ENCODE data around the gene PHF21A. TPM values are rescaled to one million over a fixed set of nuclear protein-coding genes. Genes with fewer than 3 reads are reported as not detected.

PHF21A gene
- polyA plus RNA-seq, 3 donors: 6.2 to 95.2 (median 14.0) TPM

DNA sequence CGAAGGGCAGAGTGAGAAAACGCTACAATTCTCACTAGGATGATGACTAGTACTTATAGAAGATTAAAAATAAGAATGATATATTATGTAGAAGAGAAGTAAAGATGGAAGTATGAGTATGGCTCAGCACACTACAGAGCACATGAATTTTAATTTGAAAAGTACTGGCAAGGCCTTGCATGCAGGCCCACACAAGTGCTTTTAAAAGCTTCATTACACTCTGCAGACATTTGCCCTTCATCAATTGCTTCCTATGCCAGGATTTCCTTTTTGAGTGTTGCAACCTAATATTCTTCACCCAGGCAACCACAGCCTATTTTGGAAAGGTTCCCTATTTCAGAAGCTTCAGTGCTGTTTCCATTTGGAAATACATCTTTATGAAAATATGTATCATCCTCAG is 117.7 kb downstream of the PHF21A start:
- no peak overlapping the region for H3K27ac ChIP-seq (ENCODE audit: low read depth in 1 of 2, low read length in 2 of 2)
- peaks cover 5 to 7% of the 10 kb centered on the region in 2 donors for H3K4me1 ChIP-seq (ENCODE audit: control insufficient read depth in 1 of 2, insufficient read depth in 2 of 2, low read length in 2 of 2)
- H3K9ac ChIP-seq (ENCODE audit: insufficient read depth, low read length, poor library complexity, severe bottlenecking): no peak overlapping the region
- intact Hi-C loops (cut with micrococcal nuclease): no loop called here
- TF ChIP-seq, protein P1, sequence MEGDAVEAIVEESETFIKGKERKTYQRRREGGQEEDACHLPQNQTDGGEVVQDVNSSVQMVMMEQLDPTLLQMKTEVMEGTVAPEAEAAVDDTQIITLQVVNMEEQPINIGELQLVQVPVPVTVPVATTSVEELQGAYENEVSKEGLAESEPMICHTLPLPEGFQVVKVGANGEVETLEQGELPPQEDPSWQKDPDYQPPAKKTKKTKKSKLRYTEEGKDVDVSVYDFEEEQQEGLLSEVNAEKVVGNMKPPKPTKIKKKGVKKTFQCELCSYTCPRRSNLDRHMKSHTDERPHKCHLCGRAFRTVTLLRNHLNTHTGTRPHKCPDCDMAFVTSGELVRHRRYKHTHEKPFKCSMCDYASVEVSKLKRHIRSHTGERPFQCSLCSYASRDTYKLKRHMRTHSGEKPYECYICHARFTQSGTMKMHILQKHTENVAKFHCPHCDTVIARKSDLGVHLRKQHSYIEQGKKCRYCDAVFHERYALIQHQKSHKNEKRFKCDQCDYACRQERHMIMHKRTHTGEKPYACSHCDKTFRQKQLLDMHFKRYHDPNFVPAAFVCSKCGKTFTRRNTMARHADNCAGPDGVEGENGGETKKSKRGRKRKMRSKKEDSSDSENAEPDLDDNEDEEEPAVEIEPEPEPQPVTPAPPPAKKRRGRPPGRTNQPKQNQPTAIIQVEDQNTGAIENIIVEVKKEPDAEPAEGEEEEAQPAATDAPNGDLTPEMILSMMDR (IDR thresholded peaks at IDR 0.05): no peak
- no peak overlapping the region for H2AFZ ChIP-seq (ENCODE audit: insufficient read depth, low read depth, low read length, poor library complexity, severe bottlenecking)
- H3K27me3 ChIP-seq (ENCODE audit: control insufficient read depth in 2 of 2, insufficient read depth in 2 of 2, low read length in 2 of 2): no peaks in the 10 kb centered on the region
- H3K4me3 ChIP-seq (replicated peaks in 1 of 3; ENCODE audit: low read depth in 2 of 3, low read length in 3 of 3): no peak overlapping the region
- H3K4me3 Mint-ChIP-seq: no peak overlapping the region
- H3K79me2 ChIP-seq (ENCODE audit: insufficient read depth, low read length): peaks cover 30% of the 10 kb centered on the region
- peaks cover 100% of the 10 kb centered on the region for H4K20me1 ChIP-seq (ENCODE audit: insufficient read depth, low read length)
- peaks cover 14% of the 10 kb centered on the region for H3K4me1 Mint-ChIP-seq
- no peak overlapping the region for H3K27ac Mint-ChIP-seq
- peaks cover 0 to 2% (median 0%) of the 10 kb centered on the region in 3 donors for H3K27me3 Mint-ChIP-seq (ENCODE audit: low read depth in 3 of 3)
- peak; percentile 1 to 7 (median 6) for DNase-seq
- WGBS (ENCODE audit: insufficient coverage): no CpG with 5 or more reads among the region's 2 CpGs
- peaks cover 0 to 1% (median 0%) of the 10 kb centered on the region in 7 donors for H3K9me3 Mint-ChIP-seq
- H3K9me3 ChIP-seq (replicated peaks in 1 of 2; ENCODE audit: control insufficient read depth in 1 of 2, insufficient read depth in 1 of 2, low read length in 2 of 2): no peaks in the 10 kb centered on the region
- peak overlapping the region; percentile 12 for H3K4me2 ChIP-seq (replicated peaks; ENCODE audit: extremely low read depth, low read length, poor library complexity, severe bottlenecking)
- peaks cover 15 to 18% of the 10 kb centered on the region in 2 donors for H3K36me3 Mint-ChIP-seq
- peaks cover 2 to 20% of the 10 kb centered on the region in 2 donors for H3K36me3 ChIP-seq (replicated peaks in 1 of 2; ENCODE audit: control insufficient read depth in 1 of 2, insufficient read depth in 2 of 2, low read length in 2 of 2)

DNA sequence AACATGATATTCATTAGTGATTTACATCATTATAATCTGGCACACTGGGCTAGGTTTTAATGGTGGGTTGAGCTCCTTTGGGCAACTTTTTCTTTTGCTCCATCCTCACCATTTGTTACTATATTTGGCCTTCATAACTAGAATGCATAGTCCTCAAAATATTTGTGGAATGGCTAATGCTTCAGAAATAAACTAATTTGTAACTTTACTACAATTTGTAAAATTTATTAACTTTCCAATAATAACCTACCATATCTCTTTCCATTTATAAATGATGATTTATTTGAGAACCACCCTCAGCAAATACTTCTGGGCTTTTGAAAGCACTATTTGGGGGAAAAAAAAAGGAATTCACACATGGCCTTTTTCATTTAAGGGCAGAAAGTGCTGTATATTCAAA is 119.1 kb downstream of the PHF21A start:
- Histone ChIP-seq H4K20me1 (ENCODE audit: insufficient read depth, low read length) (peaks cover 100% of the 10 kb centered on the region), H3K79me2 (ENCODE audit: insufficient read depth, low read length) (peaks cover 35% of the 10 kb centered on the region)
- TF ChIP-seq, protein P1 (IDR thresholded peaks at IDR 0.05): no peak

More for the DNA sequence above, 119.1 kb downstream of the PHF21A start:
- intact Hi-C loops (cut with micrococcal nuclease): no loop called here
- Mint-ChIP-seq H3K36me3 (peaks cover 12 to 15% of the 10 kb centered on the region in 2 donors), H3K4me3 (no peak overlapping the region), H3K9me3 (peaks cover 0 to under 1% (median 0%) of the 10 kb centered on the region in 7 donors), H3K4me1 (peaks cover 14% of the 10 kb centered on the region), H3K27me3 (ENCODE audit: low read depth in 3 of 3) (peaks cover 0 to 2% (median 0%) of the 10 kb centered on the region in 3 donors), H3K27ac (no peak overlapping the region)
- peaks cover 5 to 7% of the 10 kb centered on the region in 2 donors for H3K4me1 ChIP-seq (ENCODE audit: control insufficient read depth in 1 of 2, insufficient read depth in 2 of 2, low read length in 2 of 2)
- H3K36me3 ChIP-seq (replicated peaks in 1 of 2; ENCODE audit: control insufficient read depth in 1 of 2, insufficient read depth in 2 of 2, low read length in 2 of 2): peaks cover 5 to 22% of the 10 kb centered on the region in 2 donors
- H3K27ac ChIP-seq (ENCODE audit: low read depth in 1 of 2, low read length in 2 of 2): no peak overlapping the region
- H3K4me3 ChIP-seq (replicated peaks in 1 of 3; ENCODE audit: low read depth in 2 of 3, low read length in 3 of 3): no peak overlapping the region
- no peaks in the 10 kb centered on the region for H3K27me3 ChIP-seq (ENCODE audit: control insufficient read depth in 2 of 2, insufficient read depth in 2 of 2, low read length in 2 of 2)
- H2AFZ ChIP-seq (ENCODE audit: insufficient read depth, low read depth, low read length, poor library complexity, severe bottlenecking): no peak overlapping the region
- H3K4me2 ChIP-seq (replicated peaks; ENCODE audit: extremely low read depth, low read length, poor library complexity, severe bottlenecking): no peak overlapping the region
- H3K9me3 ChIP-seq (replicated peaks in 1 of 2; ENCODE audit: control insufficient read depth in 1 of 2, insufficient read depth in 1 of 2, low read length in 2 of 2): no peaks in the 10 kb centered on the region
- DNase-seq: no peak
- no peak overlapping the region for H3K9ac ChIP-seq (ENCODE audit: insufficient read depth, low read length, poor library complexity, severe bottlenecking)

All from CD14-positive monocyte (primary cell).